Mesenchymal stem cell (in vitro differentiated cells and primary cell): ENCODE data around the gene SGCA.

ENCODE experiments used
- DNase-seq: peaks from one replicate; pipeline ENCODE4 v3.0.0-alpha.2; 2013
- H2AFZ ChIP-seq: one replicate; pipeline ENCODE4 v1.6.1; 2013; ENCODE audit warnings: low read depth, mild to moderate bottlenecking, control low read depth, inconsistent platforms, low read length, moderate library complexity
- H2AK5ac ChIP-seq: 2 replicates; pipeline ENCODE4 v1.6.1; 2013; ENCODE audit warnings: low read length, moderate library complexity, mild to moderate bottlenecking, inconsistent platforms; ENCODE audit not compliant: severe bottlenecking
- H2BK120ac ChIP-seq: one replicate; pipeline ENCODE4 v1.6.1; 2013; ENCODE audit warnings: low read depth, mild to moderate bottlenecking, inconsistent platforms, low read length, moderate library complexity
- H2BK12ac ChIP-seq, 2 experiments: one replicate each; pipeline ENCODE4 v1.6.1; 2013; ENCODE audit warnings: inconsistent platforms in 2 of 2, low read length in 2 of 2, mild to moderate bottlenecking in 2 of 2, moderate library complexity in 2 of 2, control low read depth in 1 of 2
- H2BK15ac ChIP-seq: one replicate; pipeline ENCODE4 v1.6.1; 2013; ENCODE audit warnings: mild to moderate bottlenecking, low read depth, inconsistent platforms; ENCODE audit not compliant: poor library complexity, severe bottlenecking
- H2BK5ac ChIP-seq: 2 replicates; pipeline ENCODE4 v1.6.1; 2013; ENCODE audit warnings: low read depth, mild to moderate bottlenecking, low read length, control low read depth, inconsistent platforms; ENCODE audit not compliant: poor library complexity, severe bottlenecking
- H3K14ac ChIP-seq, 2 experiments: one replicate each; pipeline ENCODE4 v1.6.1; 2013; ENCODE audit warnings: inconsistent platforms in 2 of 2, low read length in 2 of 2, control low read depth in 1 of 2, mild to moderate bottlenecking in 1 of 2, moderate library complexity in 1 of 2
- H3K18ac ChIP-seq, 2 experiments: one replicate each; pipeline ENCODE4 v1.6.1; 2013; ENCODE audit warnings: inconsistent platforms in 2 of 2, low read length in 2 of 2, control low read depth in 1 of 2, low read depth in 1 of 2, mild to moderate bottlenecking in 1 of 2
- H3K23ac ChIP-seq, 2 experiments: one replicate each; pipeline ENCODE4 v1.6.1; 2013; ENCODE audit warnings: inconsistent platforms in 2 of 2, low read length in 2 of 2, mild to moderate bottlenecking in 2 of 2, moderate library complexity in 2 of 2, control low read depth in 1 of 2
- H3K27ac ChIP-seq: 2 replicates; pipeline ENCODE4 v1.5.1; 2013; ENCODE audit warnings: mild to moderate bottlenecking, moderate library complexity, low read length, control low read depth, inconsistent platforms; ENCODE audit not compliant: poor library complexity, severe bottlenecking
- H3K27me3 ChIP-seq, 2 experiments: 2 replicates each; pipeline versions ENCODE4 v1.6.1 to v1.7.0; 2013; ENCODE audit warnings: low read length in 2 of 2, mild to moderate bottlenecking in 2 of 2, moderate library complexity in 2 of 2, control low read depth in 1 of 2, inconsistent platforms in 1 of 2; ENCODE audit not compliant: control insufficient read depth in 1 of 2, insufficient read depth in 1 of 2
- H3K36me3 ChIP-seq, 2 experiments: 2 replicates each; pipeline versions ENCODE4 v1.6.1 to v1.7.0; 2013; ENCODE audit warnings: low read length in 2 of 2, control low read depth in 1 of 2, inconsistent platforms in 1 of 2, low read depth in 1 of 2, mild to moderate bottlenecking in 1 of 2; ENCODE audit not compliant: insufficient read depth in 2 of 2, control insufficient read depth in 1 of 2
- H3K4ac ChIP-seq, 2 experiments: one replicate each; pipeline ENCODE4 v1.6.1; 2013; ENCODE audit warnings: inconsistent platforms in 2 of 2, low read length in 2 of 2, mild to moderate bottlenecking in 2 of 2, moderate library complexity in 2 of 2, control low read depth in 1 of 2, low read depth in 1 of 2
- H3K4me1 ChIP-seq: 2 replicates; pipeline ENCODE4 v1.6.1; 2013; ENCODE audit warnings: low read depth, low read length, control low read depth; ENCODE audit not compliant: control insufficient read depth, insufficient read depth
- H3K4me2 ChIP-seq: 2 replicates; pipeline ENCODE4 v1.6.1; 2013; ENCODE audit warnings: low read length, mild to moderate bottlenecking, inconsistent platforms; ENCODE audit not compliant: poor library complexity, severe bottlenecking
- H3K4me3 ChIP-seq, 2 experiments: 2 replicates each; pipeline versions ENCODE4 v1.5.1 to v1.7.0; 2013; ENCODE audit warnings: low read length in 2 of 2, mild to moderate bottlenecking in 2 of 2, control low read depth in 1 of 2, low read depth in 1 of 2; ENCODE audit not compliant: insufficient read depth in 1 of 2
- H3K79me1 ChIP-seq: replicated peaks from 2 replicates; pipeline ENCODE4 v1.6.1; 2013; ENCODE audit warnings: mild to moderate bottlenecking, control low read depth, low read length, inconsistent platforms; ENCODE audit not compliant: poor library complexity, severe bottlenecking
- H3K9ac ChIP-seq: 2 replicates; pipeline ENCODE4 v1.7.0; 2013; ENCODE audit warnings: mild to moderate bottlenecking, low read length, moderate library complexity
- H3K9me3 ChIP-seq: 2 replicates; pipeline ENCODE4 v1.7.0; 2013; ENCODE audit warnings: mild to moderate bottlenecking, low read length; ENCODE audit not compliant: control insufficient read depth
- H4K8ac ChIP-seq: one replicate; pipeline ENCODE4 v1.6.1; 2013; ENCODE audit warnings: inconsistent platforms, mild to moderate bottlenecking, low read length, moderate library complexity
- H4K91ac ChIP-seq: one replicate; pipeline ENCODE4 v1.6.1; 2013; ENCODE audit warnings: mild to moderate bottlenecking, low read length, inconsistent platforms
- WGBS: methylation state at CpG from one replicate; pipeline ENCODE4 v1.1.7; 2013; ENCODE audit warnings: mixed read lengths; 5-methylcytosine and 5-hydroxymethylcytosine counted together

SGCA gene

GRCh38 chr17:50118828-50119218 is 47.0 kb upstream of the SGCA start:
- no peak overlapping the region for H2BK120ac ChIP-seq
- H2BK5ac ChIP-seq, result no peak overlapping the region
- no peak overlapping the region for H2AFZ ChIP-seq
- no peak overlapping the region for H3K4me3 ChIP-seq
- H3K9ac ChIP-seq, result no peak overlapping the region
- no peak overlapping the region for H3K18ac ChIP-seq
- no peak overlapping the region for H2BK15ac ChIP-seq
- H3K4me1 ChIP-seq, result peaks cover 40% of the 10 kb centered on the region
- no peak for DNase-seq
- no peak overlapping the region for H2AK5ac ChIP-seq
- peaks cover 0 to 61% of the 10 kb centered on the region in 2 experiments for H3K36me3 ChIP-seq
- peaks cover 18% of the 10 kb centered on the region for H3K79me1 ChIP-seq
- no peak overlapping the region for H3K27ac ChIP-seq
- no peak overlapping the region for H2BK12ac ChIP-seq
- no peaks in the 10 kb centered on the region for H3K9me3 ChIP-seq
- H3K14ac ChIP-seq, result no peak overlapping the region
- no peak overlapping the region for H4K8ac ChIP-seq
- H4K91ac ChIP-seq, result no peak overlapping the region
- WGBS, result 86% methylated on average over 4 of the region's 4 CpGs
- H3K4me2 ChIP-seq, result no peak overlapping the region
- peaks cover 0 to 34% of the 10 kb centered on the region in 2 experiments for H3K27me3 ChIP-seq
- no peak overlapping the region for H3K23ac ChIP-seq
- no peak overlapping the region for H3K4ac ChIP-seq

DNA sequence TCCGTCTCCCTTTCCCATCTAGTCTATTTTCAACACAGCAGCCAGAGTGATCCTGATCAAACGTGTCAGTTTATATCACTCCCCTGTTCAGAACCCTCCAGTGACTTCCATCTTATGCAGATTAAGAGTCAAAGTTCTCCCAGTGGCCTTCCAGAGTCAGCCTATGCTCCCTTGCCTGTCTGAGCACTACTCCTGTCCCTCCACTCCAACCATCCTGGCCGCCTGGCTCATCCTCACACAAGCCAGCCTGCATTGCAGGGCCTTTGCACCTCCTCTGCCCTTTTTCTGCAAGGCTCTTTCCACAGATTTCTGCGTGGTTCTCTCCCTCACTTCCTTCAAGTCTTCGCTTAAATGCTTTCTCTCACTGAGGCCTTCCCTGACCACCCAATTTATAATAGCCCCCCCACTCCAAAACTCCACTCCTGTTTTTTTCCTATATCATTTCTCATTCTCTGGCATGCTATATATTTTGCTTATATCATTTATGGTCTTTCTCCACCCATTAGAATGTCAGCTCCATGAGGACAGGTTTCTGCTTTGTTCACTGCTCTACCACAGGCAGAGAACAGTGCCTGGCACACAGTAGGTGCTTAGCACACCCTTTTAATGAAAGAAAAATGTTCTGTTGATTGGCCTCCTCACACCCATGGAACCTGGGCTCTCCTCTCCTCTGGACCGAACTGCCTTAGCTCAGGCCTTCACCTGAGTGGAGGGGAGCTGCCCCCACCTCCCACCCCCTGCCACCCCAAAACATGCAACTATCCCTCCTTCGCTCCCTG is 45.1 kb upstream of the SGCA start:
- H3K27me3 ChIP-seq, result peaks cover 0 to 34% of the 10 kb centered on the region in 2 experiments
- no peak for DNase-seq
- H2BK5ac ChIP-seq, result no peak overlapping the region
- WGBS, result 87% methylated on average over 7 of the region's 7 CpGs
- H4K8ac ChIP-seq, result no peak overlapping the region
- H2AFZ ChIP-seq, result no peak overlapping the region
- H2BK12ac ChIP-seq, result no peak overlapping the region
- H3K4ac ChIP-seq, result no peak overlapping the region
- no peak overlapping the region for H3K18ac ChIP-seq
- H4K91ac ChIP-seq, result no peak overlapping the region
- peaks cover 37% of the 10 kb centered on the region for H3K4me1 ChIP-seq
- no peak overlapping the region for H2AK5ac ChIP-seq
- H3K23ac ChIP-seq, result no peak overlapping the region
- no peak overlapping the region for H3K9ac ChIP-seq
- H2BK15ac ChIP-seq, result no peak overlapping the region
- no peak overlapping the region for H3K4me2 ChIP-seq
- H3K9me3 ChIP-seq, result no peaks in the 10 kb centered on the region
- H3K14ac ChIP-seq, result no peak overlapping the region
- peaks cover 25% of the 10 kb centered on the region for H3K79me1 ChIP-seq
- H3K27ac ChIP-seq, result no peak overlapping the region
- H2BK120ac ChIP-seq, result no peak overlapping the region
- H3K36me3 ChIP-seq, result peaks cover 0 to 53% of the 10 kb centered on the region in 2 experiments
- H3K4me3 ChIP-seq, result no peak overlapping the region

- H3K14ac ChIP-seq, result peak overlapping the region in 1 of 2 experiments; percentile 9
- peak overlapping the region; percentile 93 for H4K8ac ChIP-seq
- H2BK120ac ChIP-seq, result peak overlapping the region; percentile 12
- peak overlapping the region; percentile 56 for H3K9ac ChIP-seq
- no peak overlapping the region for H3K4me3 ChIP-seq
- H3K9me3 ChIP-seq, result no peaks in the 10 kb centered on the region
- H3K23ac ChIP-seq, result no peak overlapping the region
- no peak overlapping the region for H2BK5ac ChIP-seq
- peak overlapping the region; percentile 1 to 47 for H3K4ac ChIP-seq
- H3K27ac ChIP-seq, result peak overlapping the region; percentile 96
- H2BK12ac ChIP-seq, result peak overlapping the region; percentile 6 to 87
- H2AFZ ChIP-seq, result no peak overlapping the region
- H3K4me1 ChIP-seq, result peaks cover 28% of the 10 kb centered on the region
- H3K36me3 ChIP-seq, result peaks cover 0 to 37% of the 10 kb centered on the region in 2 experiments
- H3K4me2 ChIP-seq, result no peak overlapping the region
- DNase-seq, result no peak
- peak overlapping the region; percentile 3 to 79 for H3K18ac ChIP-seq
- peak overlapping the region; percentile 14 for H2AK5ac ChIP-seq
- 96% methylated on average over 3 of the region's 3 CpGs for WGBS
- peak overlapping the region; percentile 65 for H4K91ac ChIP-seq
- H2BK15ac ChIP-seq, result no peak overlapping the region
- H3K27me3 ChIP-seq, result peaks cover 0 to 25% of the 10 kb centered on the region in 2 experiments
- peaks cover 26% of the 10 kb centered on the region for H3K79me1 ChIP-seq
Observed at GRCh38 chr17:50122945-50123344, 42.9 kb upstream of the SGCA start.

- Histone ChIP-seq H2BK120ac (peak overlapping the region; percentile 64), H3K14ac (peak overlapping the region in 1 of 2 experiments; percentile 61), H3K27me3 (peaks cover 0 to 19% of the 10 kb centered on the region in 2 experiments), H3K9me3 (no peaks in the 10 kb centered on the region), H3K4me1 (peaks cover 32% of the 10 kb centered on the region), H3K27ac (peak overlapping the region; percentile 96), H3K23ac (peak overlapping the region in 1 of 2 experiments; percentile 9), H4K8ac (peak overlapping the region; percentile 98), H4K91ac (peak overlapping the region; percentile 88), H3K4ac (peak overlapping the region; percentile 47 to 95), H3K9ac (peak overlapping the region; percentile 56), H2AFZ (peak overlapping the region; percentile 54), H3K36me3 (peaks cover 0 to 30% of the 10 kb centered on the region in 2 experiments), H2BK5ac (no peak overlapping the region), H3K4me2 (peak overlapping the region; percentile 26), H3K18ac (peak overlapping the region; percentile 84 to 90), H2BK15ac (peak overlapping the region; percentile 60), H3K79me1 (peaks cover 27% of the 10 kb centered on the region), H3K4me3 (no peak overlapping the region), H2AK5ac (peak overlapping the region; percentile 93), H2BK12ac (peak overlapping the region; percentile 37 to 51)
- 44% methylated on average over 10 of the region's 12 CpGs for WGBS
- DNase-seq, result peak; percentile 47
Observed at GRCh38 chr17:50123649-50124349, 42.0 kb upstream of the SGCA start.
